Esophagus squamous epithelium (tissue), 4 donors: ENCODE data around the gene S100A7A.

Experiments
- POLR2A ChIP-seq, 4 donors: fragments of 450-650 bp; IDR thresholded peaks; one replicate each; pipeline ENCODE4 v1.6.1; 2017; ENCODE audit warnings: antibody characterized with exemption in 4 of 4, mild to moderate bottlenecking in 4 of 4, moderate library complexity in 3 of 4
- TF ChIP-seq, protein P1 (sequence below), 6 experiments: fragments of 450-650 bp in 4 of 6; fragments of 200-600 bp in 2 of 6; sonication (generic) in 2 of 6; IDR thresholded peaks; one replicate each; pipeline ENCODE4 v1.5.1; 2016 to 2019; ENCODE audit warnings: antibody characterized with exemption in 6 of 6, mild to moderate bottlenecking in 4 of 6, moderate library complexity in 4 of 6

DNA sequence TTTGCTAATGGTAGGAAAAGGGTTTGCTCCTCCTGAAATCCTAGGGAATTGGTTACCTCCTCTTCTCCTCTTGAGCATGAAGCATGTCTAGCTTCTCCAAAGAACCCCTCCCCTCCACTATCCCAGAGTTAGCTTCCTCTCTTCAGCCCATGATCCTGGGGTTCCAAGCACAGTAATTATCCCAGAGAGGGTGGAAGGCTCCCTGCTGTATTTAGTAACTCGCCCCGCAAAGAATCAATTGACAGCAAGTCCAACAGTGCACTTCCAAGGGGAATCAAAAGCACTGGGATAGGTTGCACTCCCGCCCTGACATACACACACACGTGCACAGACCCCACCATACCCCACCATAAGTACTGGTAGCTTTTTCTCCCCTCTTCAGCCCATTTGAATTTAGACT is 28.5 kb upstream of the S100A7A start:
- TF ChIP-seq, protein P1, sequence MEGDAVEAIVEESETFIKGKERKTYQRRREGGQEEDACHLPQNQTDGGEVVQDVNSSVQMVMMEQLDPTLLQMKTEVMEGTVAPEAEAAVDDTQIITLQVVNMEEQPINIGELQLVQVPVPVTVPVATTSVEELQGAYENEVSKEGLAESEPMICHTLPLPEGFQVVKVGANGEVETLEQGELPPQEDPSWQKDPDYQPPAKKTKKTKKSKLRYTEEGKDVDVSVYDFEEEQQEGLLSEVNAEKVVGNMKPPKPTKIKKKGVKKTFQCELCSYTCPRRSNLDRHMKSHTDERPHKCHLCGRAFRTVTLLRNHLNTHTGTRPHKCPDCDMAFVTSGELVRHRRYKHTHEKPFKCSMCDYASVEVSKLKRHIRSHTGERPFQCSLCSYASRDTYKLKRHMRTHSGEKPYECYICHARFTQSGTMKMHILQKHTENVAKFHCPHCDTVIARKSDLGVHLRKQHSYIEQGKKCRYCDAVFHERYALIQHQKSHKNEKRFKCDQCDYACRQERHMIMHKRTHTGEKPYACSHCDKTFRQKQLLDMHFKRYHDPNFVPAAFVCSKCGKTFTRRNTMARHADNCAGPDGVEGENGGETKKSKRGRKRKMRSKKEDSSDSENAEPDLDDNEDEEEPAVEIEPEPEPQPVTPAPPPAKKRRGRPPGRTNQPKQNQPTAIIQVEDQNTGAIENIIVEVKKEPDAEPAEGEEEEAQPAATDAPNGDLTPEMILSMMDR (IDR thresholded peaks at IDR 0.05), result no peak
- TF ChIP-seq POLR2A (IDR thresholded peaks at IDR 0.05), result no peak
